Ovary (tissue), 9 donors: ENCODE data around the gene WDR5B. TPM values are rescaled to one million over a fixed set of nuclear protein-coding genes. Genes with fewer than 3 reads are reported as not detected.

Experiments used
- DNase-seq, 5 donors: peaks; one replicate each; pipeline ENCODE4 v3.0.0-alpha.2; 2019 to 2020
- H3K27ac ChIP-seq, 2 donors: fragments of 200-600 bp; one replicate each; pipeline versions ENCODE4 v1.5.1 to v1.8.0; 2019 to 2022
- H3K27me3 ChIP-seq: fragments of 200-600 bp; one replicate; pipeline ENCODE4 v1.8.0; 2022
- H3K36me3 ChIP-seq: fragments of 200-600 bp; sonication (generic); one replicate; pipeline ENCODE4 v1.5.1; 2019
- H3K4me1 ChIP-seq: one replicate; pipeline ENCODE4 v1.8.1; 2013; ENCODE audit warnings: mild to moderate bottlenecking, moderate library complexity; ENCODE audit not compliant: insufficient read depth
- H3K4me3 ChIP-seq: fragments of 200-600 bp; sonication (generic); one replicate; pipeline ENCODE4 v1.5.1; 2017
- H3K9me3 ChIP-seq, 2 donors: fragments of 200-600 bp in 1 of 2; sonication (generic) in 1 of 2; one replicate each; pipeline versions ENCODE4 v1.5.1 to v1.8.1; 2013 to 2019; ENCODE audit warnings: mild to moderate bottlenecking in 1 of 2, moderate library complexity in 1 of 2
- EP300 ChIP-seq: sonication (generic); formaldehyde crosslinking; IDR thresholded peaks from one replicate; pipeline ENCODE4 v1.6.1; 2017; ENCODE audit warnings: antibody characterized with exemption
- POLR2A ChIP-seq: fragments of 450-650 bp; IDR thresholded peaks from one replicate; pipeline ENCODE4 v1.6.1; 2017; ENCODE audit warnings: antibody characterized with exemption, mild to moderate bottlenecking, moderate library complexity
- WGBS, 3 donors: extraction: QIAGEN DNeasy Blood & Tissue Kit in 1 of 3; methylation state at CpG; one replicate each; pipeline versions ENCODE4 v1.1.5 to v1.1.7; 2013 to 2017; 5-methylcytosine and 5-hydroxymethylcytosine counted together
- intact Hi-C, 4 donors: fragments of 100-400 bp; cut with DNase I; formaldehyde crosslinking; loops; one replicate each; pipeline versions ENCODE4 v1.11.0 to v1.15.1; 2022 to 2023
- polyA plus RNA-seq, 2 donors: library from polyadenylated mRNA; stranded (reverse); fragments of 200-250 nt in 1 of 2; fragments of 350-450 nt in 1 of 2; fragmentation: Illumina TruSeq in 1 of 2; extraction: RNeasy Lipid Tissue Mini Kit (QIAGEN cat#74804) in 1 of 2; gene quantifications; one replicate each; pipeline ENCODE4 v1.2.3, GENCODE V29; 2013 to 2014
- total RNA-seq, 7 donors: library from RNA; depleted of rRNA in 2 of 7; stranded (reverse); fragments of >200 nt in 2 of 7; fragmentation: NEBNext Ultra II Directional in 3 of 7; extraction: Animal tissue kit (Norgen Biotek cat#: 25700) in 3 of 7; gene quantifications; one replicate each; pipeline versions ENCODE4 v1.1.0 to v1.2.4, GENCODE V29; 2016 to 2023
- TF ChIP-seq, protein P1 (sequence below), 3 donors: fragments of 450-650 bp in 2 of 3; fragments of 200-600 bp in 1 of 3; IDR thresholded peaks; one replicate each; pipeline versions ENCODE4 v1.5.1 to v1.8.0; 2016 to 2022; ENCODE audit warnings: antibody characterized with exemption in 3 of 3, mild to moderate bottlenecking in 1 of 3
- donor health status: DM: no; HTN: no; CAD: no; lungs with moderate emphysema.
- donor health status: DM: no; HTN: no; CAD: no.
- donor health status: Bipolar disorder and iron deficiency.
- donor health status: DM: yes; HTN: yes; CAD: no.
- donor health status: DM: no; HTN: no; CAD: no.
- donor health status: DM: yes; HTN: yes; CAD: no.

WDR5B gene
- total and polyA plus RNA-seq, 9 donors = 2.3 to 6.3 (median 5.7) TPM

DNA sequence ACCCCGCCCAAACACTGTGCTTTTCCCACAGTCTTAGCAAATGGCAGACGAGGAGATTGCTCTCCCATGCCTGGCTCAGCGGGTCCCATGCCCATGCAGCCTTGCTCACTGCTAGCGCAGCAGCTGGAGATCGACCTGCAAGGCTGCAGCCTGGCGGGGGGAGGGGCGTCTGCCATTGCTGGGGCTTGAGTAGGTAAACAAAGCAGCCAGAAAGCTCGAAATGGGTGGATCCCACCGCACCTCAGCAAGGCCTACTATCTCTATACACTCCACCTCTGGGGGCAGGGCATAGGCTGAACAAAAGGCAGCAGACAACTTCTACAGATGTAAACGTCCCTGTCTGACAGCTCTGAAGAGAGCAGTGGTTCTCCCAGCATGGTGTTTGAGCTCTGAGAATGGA is 27.2 kb upstream of the WDR5B start:
- no peaks in the 10 kb centered on the region for H3K36me3 ChIP-seq
- no peak for TF ChIP-seq EP300
- TF ChIP-seq, protein P1, sequence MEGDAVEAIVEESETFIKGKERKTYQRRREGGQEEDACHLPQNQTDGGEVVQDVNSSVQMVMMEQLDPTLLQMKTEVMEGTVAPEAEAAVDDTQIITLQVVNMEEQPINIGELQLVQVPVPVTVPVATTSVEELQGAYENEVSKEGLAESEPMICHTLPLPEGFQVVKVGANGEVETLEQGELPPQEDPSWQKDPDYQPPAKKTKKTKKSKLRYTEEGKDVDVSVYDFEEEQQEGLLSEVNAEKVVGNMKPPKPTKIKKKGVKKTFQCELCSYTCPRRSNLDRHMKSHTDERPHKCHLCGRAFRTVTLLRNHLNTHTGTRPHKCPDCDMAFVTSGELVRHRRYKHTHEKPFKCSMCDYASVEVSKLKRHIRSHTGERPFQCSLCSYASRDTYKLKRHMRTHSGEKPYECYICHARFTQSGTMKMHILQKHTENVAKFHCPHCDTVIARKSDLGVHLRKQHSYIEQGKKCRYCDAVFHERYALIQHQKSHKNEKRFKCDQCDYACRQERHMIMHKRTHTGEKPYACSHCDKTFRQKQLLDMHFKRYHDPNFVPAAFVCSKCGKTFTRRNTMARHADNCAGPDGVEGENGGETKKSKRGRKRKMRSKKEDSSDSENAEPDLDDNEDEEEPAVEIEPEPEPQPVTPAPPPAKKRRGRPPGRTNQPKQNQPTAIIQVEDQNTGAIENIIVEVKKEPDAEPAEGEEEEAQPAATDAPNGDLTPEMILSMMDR (IDR thresholded peaks at IDR 0.05) = no peak
- TF ChIP-seq POLR2A = no peak
- no peak overlapping the region for H3K4me3 ChIP-seq
- H3K9me3 ChIP-seq = no peaks in the 10 kb centered on the region
- H3K27me3 ChIP-seq = no peaks in the 10 kb centered on the region
- DNase-seq = no peak
- no peaks in the 10 kb centered on the region for H3K4me1 ChIP-seq
- no peak overlapping the region for H3K27ac ChIP-seq
- intact Hi-C loops = no loop called here
- 80 to 87% (median 87%) methylated on average over 10 of the region's 10 CpGs for WGBS, 3 donors

DNA sequence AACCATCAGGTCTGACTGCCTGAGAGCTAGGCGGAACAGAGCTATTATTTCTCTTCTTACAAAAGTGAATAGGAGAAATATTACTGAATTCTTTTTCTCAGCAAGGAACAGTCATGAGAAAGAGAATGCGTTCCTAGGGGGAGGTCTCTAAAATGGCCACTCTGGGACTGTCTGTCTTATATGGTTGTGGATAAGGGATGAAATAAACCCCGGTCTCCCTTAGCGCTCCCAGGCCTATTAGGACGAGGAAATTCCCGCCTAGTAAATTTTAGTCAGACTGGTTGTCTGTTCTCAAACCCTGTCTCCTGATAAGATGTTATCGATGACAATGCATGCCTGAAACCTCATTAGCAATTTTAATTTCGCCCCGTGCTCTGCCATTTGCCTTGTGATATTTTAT is 20.1 kb upstream of the WDR5B start:
- no peak overlapping the region for H3K4me3 ChIP-seq
- no peaks in the 10 kb centered on the region for H3K4me1 ChIP-seq
- H3K36me3 ChIP-seq = no peaks in the 10 kb centered on the region
- 96% methylated on average over 9 of the region's 9 CpGs for WGBS, 3 donors
- no peaks in the 10 kb centered on the region for H3K27me3 ChIP-seq
- TF ChIP-seq POLR2A (no peak), EP300 (no peak)
- TF ChIP-seq, protein P1 (IDR thresholded peaks at IDR 0.05) = no peak
- H3K9me3 ChIP-seq = peaks cover 0 to 4% of the 10 kb centered on the region in 2 donors
- H3K27ac ChIP-seq = no peak overlapping the region
- no peak for DNase-seq
- intact Hi-C loops = no loop called here

GRCh38 chr3:122430371-122430770 is 14.5 kb upstream of the WDR5B start:
- H3K4me3 ChIP-seq = no peak overlapping the region
- TF ChIP-seq, protein P1 (IDR thresholded peaks at IDR 0.05) = no peak
- TF ChIP-seq EP300 (no peak), POLR2A (no peak)
- no peaks in the 10 kb centered on the region for H3K9me3 ChIP-seq
- 91 to 97% (median 95%) methylated on average over 2 of the region's 2 CpGs for WGBS, 3 donors
- no peaks in the 10 kb centered on the region for H3K4me1 ChIP-seq
- DNase-seq = no peak
- H3K27me3 ChIP-seq = no peaks in the 10 kb centered on the region
- no peaks in the 10 kb centered on the region for H3K36me3 ChIP-seq
- intact Hi-C loops = no loop called here
- H3K27ac ChIP-seq = no peak overlapping the region

- no peak overlapping the region for H3K4me3 ChIP-seq
- DNase-seq = no peak
- intact Hi-C loops = no loop called here
- no peaks in the 10 kb centered on the region for H3K9me3 ChIP-seq
- no peaks in the 10 kb centered on the region for H3K27me3 ChIP-seq
- H3K36me3 ChIP-seq = no peaks in the 10 kb centered on the region
- no peaks in the 10 kb centered on the region for H3K4me1 ChIP-seq
- TF ChIP-seq EP300 = no peak
- no peak for TF ChIP-seq POLR2A
- TF ChIP-seq, protein P1 (IDR thresholded peaks at IDR 0.05) = no peak
- H3K27ac ChIP-seq = no peak overlapping the region
- 92 to 93% (median 92%) methylated on average over 2 of the region's 2 CpGs for WGBS, 3 donors
Measured at GRCh38 chr3:122427857-122428471, 12.1 kb upstream of the WDR5B start.
